Stimulated activated CD4-positive, alpha-beta T cell treated with anti-CD3 and anti-CD28 coated beads, Interleukin-2, amount 100 ng/mL, for 4 hours (primary cell): ENCODE results near the gene DNAH17.

Experiments used
- DNase-seq: peaks from one replicate; pipeline ENCODE4 v3.0.0-alpha.2; 2020; ENCODE audit warnings: low read depth

Gene DNAH17

DNA sequence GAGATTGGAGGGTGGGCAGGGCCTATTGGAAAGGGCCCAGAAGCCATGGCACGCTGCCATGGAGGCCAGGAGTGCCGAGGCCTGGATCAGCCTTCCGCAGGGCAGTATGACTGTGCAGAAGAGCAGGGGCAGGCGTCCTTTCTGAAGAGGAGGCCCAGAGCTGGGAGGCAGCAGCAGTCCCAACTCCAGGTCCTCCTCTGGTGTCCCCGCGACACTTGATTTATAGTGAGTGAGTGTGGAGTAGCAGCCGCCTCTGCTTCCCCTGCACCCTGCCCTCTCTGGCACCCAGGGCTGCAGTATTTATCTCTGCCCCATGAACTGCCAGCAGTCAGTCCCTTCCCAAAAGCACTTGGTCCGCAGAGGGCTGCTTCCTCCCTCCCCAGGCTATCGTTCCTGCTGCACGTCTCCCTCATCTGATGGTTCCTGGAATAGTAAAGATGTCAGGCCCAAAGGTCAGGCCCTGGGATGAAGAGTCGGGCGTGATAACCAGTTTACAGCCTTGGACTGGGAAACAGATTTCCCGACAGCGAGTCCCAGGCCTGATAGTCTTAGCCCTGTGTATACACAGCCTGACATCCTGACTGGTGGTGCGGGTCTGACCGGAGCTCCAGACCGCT lies 165.8 kb downstream of the DNAH17 start:
- no peak for DNase-seq

- DNase-seq, result no peak
These were observed 167.8 kb downstream of the DNAH17 start for GRCh38 chr17:78409191-78409928.

DNA sequence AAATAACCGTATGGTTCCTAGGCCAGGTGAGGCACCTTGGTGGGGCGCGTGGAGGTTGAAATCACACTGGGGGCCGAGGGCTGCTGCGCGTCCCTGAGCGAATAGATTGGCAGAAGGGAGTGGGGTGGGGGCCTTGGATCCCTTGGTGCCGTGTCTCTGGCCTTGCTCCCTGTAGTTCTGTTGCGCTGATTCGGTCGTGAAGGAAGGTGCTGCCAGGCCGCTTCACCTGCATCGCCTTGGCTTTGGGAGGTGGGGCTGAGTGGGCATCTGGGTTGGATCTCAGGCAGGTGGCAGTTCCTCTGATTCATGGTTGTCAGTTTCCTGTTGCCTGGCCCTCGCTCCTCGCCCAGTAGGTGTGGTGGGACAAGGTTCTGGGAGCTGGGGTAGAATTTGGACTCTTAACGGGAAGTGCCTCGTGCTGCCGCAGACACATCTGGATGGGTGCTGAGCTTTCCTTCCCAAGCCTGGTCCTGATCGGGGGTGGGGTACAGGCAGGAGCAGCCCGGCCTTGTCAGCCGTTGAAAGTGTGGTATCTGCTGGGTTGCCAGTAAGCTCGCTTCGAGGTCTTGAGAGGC lies 168.6 kb downstream of the DNAH17 start:
- no peak for DNase-seq

DNA sequence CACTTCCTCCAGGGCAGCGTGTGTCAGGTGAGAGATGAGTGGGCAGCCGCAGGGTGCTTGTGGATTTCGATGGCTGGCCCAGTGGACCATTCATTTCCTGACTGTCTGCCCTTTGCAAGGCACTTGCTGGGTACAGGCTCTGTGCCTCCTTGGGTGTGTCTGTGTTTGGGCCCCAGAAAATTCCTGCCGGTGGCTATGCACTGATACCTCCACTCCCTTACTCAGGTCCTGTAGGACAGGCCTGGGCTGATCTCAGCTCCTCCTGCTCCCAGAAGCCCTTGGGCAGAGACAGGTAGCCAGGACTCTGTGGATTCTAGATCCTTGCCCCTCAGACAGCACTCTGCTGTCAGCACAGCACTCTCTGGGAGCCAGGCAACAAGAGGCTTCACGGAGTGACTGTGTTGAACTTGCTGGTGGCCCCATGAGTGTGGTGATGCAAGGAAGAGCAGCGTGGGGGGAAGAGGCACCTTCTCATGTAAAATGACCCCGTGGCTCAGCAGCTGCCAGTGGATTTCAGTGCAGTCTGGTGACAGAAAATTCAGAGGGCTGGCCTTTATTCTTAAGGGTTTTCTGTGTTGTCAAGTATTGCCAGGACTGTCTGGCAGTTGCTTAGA lies 169.7 kb downstream of the DNAH17 start:
- no peak for DNase-seq

- DNase-seq, result no peak
These were observed 170.3 kb downstream of the DNAH17 start for GRCh38 chr17:78406920-78407319.

- DNase-seq, result no peak
These were observed 170.8 kb downstream of the DNAH17 start for GRCh38 chr17:78406396-78406795.

DNA sequence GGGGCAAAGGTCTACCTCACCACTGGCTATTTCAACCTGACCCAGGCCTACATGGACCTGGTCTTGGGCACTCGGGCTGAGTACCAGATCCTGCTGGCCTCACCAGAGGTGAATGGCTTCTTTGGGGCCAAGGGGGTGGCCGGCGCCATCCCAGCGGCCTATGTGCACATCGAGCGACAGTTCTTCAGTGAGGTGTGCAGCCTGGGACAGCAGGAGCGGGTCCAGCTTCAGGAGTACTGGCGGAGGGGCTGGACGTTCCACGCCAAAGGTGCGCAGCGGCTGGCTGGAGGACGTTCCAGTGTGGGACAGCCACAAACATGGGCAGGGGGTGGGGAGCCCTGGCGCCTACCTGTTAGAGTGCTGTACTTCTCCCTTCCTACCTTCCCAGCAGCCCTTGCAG lies 173.4 kb downstream of the DNAH17 start:
- DNase-seq, result no peak

GRCh38 chr17:78401891-78402290 lies 175.3 kb downstream of the DNAH17 start:
- no peak for DNase-seq

DNA sequence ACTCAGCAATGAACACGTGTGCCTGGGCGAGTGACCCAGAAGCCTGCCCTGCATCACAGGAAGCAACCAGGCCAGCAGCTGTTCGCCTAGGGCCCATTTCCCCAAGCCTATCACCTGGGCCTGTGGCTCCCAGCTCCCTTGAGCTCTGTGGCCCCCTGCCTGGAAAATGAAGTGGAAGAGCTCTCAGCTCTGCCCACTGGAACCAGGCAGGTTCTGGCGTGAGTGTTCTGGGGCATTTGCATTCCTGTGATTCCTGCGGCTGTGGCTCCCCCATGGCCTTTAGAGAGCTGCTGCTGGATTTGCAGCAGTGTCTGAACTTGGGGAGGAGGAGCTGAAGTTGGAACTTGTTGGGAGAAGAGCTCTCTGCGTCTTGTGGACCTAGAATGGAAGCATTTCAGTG lies 175.9 kb downstream of the DNAH17 start:
- no peak for DNase-seq

DNA sequence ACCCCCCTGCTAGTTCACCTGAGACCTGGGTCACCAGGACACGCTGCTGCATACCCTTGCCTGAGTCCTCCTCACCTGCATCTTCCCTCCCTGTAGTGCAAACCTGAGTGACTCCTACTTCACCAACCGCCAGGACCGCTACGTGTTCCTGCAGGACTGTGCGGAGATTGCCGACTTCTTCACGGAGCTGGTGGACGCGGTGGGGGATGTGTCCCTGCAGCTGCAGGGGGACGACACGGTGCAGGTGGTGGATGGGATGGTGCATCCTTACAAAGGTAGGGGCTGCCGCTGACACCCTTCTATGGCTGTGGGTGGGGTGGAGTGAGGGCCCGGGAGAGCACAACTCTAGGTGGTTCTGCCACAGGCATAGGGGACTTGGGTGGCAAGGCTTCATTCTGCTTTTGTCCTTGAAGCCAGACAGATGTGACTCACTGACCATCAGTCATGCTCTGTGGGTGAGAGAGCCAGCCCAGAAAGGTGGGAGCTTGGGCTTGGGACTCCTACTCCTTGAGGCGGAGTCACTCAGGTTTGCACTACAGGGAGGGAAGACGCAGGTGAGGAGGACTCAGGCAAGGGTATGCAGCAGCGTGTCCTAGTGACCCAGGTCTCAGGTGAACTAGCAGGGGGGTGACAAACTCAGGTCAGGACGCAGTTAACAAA lies 176.5 kb downstream of the DNAH17 start:
- no peak for DNase-seq

DNA sequence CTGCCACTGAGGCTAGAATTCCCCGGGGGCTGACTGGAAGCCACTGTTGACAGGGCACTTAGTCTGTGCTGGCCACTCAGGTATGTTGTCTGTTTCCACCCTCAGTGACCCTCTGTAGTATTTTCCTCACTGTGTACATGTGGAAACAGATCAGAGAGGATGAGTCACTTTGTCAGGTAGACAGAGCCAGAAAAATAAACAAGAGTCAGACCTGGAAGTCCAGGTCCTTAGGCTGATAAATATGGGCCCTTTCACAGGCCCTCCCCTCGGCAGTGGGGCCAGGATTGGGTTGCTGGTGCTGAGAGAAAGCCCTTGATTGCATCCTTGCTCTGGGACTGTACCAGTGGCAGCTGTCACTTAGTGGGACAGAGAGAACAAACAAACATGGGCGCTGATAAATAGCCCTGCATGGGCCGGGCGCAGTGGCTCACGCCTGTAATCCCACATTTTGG lies 177.5 kb downstream of the DNAH17 start:
- no peak for DNase-seq

- DNase-seq, result no peak
These were observed 178.0 kb downstream of the DNAH17 start for GRCh38 chr17:78399028-78399692.

DNA sequence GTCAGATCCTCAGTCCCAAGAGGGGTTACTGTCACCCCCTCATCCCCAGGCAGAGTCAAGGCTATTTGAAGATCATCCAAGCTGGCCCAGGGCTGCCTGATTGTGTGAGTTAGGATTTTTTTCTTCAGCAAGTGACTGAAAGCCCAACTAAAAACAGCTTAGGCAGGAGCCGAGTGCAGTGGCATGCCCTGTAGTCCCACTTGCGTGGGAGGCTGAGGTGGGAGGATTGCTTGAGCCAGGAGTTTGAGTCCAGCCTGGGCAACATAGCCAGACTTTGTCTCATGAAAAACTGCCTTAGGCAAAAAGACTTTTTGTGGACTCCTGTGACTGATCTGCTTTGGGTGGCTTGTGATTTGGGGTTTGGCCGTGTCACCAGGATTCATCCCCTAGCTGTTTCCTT lies 178.8 kb downstream of the DNAH17 start:
- DNase-seq, result no peak

DNA sequence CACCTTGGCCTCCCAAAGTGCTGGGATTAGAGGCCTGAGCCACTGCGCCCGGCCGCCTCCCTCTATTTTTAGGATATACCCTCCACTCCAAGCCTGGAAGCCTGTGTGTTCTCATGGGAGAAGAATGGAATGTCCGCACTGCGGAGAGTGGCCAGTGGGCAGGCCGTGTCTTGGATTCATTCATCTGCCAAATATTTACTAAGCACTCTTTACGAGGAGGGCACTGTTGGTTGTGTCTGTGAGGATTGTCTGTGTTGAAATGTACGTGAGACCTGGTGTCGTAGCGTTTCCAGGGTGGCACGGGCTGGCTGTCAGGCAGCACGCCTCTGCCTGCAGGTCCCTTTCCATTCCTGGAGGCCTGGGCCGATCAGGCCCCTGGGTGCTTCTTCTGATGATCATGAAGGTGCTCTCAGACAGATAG lies 179.5 kb downstream of the DNAH17 start:
- no peak for DNase-seq

- DNase-seq, result no peak
These were observed 180.5 kb downstream of the DNAH17 start for GRCh38 chr17:78396441-78397337.

- no peak for DNase-seq
These were observed 182.0 kb downstream of the DNAH17 start for GRCh38 chr17:78395155-78395554.

DNA sequence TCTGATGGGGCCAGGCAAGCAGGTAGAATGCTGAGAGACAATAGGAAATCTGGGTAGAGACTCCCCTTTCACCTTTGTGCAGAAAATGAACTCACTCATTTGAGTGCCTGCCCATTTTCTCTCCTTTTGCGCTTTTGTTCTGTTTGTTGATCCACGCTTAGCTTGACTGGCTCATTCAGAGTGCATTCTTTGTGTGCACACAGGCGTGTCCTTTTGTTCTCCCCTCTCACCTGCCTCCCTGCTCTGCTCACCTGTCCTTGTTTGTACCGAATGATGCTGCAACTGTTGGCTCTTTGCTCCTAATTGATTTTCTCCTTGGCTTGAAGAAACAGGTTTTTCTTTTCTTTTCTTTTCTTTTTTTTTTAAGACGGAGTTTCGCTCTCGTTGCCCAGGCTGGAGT lies 183.0 kb downstream of the DNAH17 start:
- DNase-seq, result no peak

DNA sequence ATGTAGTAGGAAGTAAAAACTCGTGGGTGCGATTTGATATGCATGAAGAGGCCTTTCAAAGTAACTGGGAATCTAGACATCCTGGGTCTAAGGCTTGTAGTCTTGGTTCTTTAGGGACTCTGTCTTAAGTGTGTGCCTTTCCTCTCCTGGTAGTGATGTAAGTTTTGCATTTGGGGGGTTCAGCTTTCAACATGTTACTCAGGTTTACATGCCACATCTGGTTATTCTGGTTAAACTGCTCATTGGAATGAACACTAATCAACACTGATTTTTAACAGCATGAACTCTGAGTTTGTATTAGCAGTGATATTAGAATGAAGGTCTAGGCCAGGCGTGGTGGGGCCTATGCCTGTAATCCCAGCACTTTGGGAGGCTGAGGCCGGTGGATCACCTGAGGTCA lies 183.6 kb downstream of the DNAH17 start:
- no peak for DNase-seq

DNA sequence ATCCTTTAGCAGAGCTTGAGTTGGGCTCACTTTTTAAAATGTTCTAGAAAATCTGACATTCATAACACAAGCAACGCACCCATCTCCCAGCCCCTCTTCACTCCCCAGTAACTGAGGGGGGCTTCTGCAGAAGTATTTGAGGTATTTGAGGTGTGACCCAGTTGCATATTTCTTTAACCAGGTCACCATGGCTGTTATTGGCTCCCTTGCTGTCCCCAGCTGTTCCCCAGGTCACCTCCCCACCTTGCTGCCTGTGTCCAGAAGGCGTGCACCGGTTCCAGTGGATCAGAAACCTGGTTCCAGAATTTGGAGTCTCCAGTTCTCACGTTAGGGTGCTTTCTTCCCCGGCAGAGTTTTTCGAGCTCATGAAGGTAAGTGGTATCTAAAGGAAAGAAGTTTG lies 184.9 kb downstream of the DNAH17 start:
- DNase-seq, result no peak

- DNase-seq, result no peak
These were observed 185.4 kb downstream of the DNAH17 start for GRCh38 chr17:78391843-78392242.

DNA sequence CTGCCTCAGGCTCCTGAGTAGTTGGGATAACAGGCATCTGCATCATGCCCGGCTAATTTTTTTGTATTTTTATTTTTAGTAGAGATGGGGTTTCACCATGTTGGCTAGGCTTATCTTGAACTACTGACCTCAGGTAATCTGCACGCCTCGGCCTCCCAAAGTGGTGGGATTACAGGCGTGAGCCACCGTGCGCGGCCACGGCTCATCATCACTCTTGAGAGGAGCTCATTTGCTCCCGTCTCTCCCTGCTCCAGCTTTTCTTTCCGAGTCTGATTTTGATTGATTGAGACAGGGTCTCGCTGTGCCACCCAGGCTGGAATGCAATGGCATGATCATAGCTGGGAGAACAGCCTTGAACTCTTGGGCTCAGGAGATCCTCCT lies 186.2 kb downstream of the DNAH17 start:
- DNase-seq, result no peak
